ENCODE results near the gene LRRC36. TPM values are rescaled to one million over a fixed set of nuclear protein-coding genes. Genes with fewer than 3 reads are reported as not detected.

Gene LRRC36
- total and polyA plus RNA-seq, 2 of the 13 experiments (the other 11 are each of a cell fraction or from before 2014, with no cell fraction given): 0.12 to 0.15 TPM

DNA sequence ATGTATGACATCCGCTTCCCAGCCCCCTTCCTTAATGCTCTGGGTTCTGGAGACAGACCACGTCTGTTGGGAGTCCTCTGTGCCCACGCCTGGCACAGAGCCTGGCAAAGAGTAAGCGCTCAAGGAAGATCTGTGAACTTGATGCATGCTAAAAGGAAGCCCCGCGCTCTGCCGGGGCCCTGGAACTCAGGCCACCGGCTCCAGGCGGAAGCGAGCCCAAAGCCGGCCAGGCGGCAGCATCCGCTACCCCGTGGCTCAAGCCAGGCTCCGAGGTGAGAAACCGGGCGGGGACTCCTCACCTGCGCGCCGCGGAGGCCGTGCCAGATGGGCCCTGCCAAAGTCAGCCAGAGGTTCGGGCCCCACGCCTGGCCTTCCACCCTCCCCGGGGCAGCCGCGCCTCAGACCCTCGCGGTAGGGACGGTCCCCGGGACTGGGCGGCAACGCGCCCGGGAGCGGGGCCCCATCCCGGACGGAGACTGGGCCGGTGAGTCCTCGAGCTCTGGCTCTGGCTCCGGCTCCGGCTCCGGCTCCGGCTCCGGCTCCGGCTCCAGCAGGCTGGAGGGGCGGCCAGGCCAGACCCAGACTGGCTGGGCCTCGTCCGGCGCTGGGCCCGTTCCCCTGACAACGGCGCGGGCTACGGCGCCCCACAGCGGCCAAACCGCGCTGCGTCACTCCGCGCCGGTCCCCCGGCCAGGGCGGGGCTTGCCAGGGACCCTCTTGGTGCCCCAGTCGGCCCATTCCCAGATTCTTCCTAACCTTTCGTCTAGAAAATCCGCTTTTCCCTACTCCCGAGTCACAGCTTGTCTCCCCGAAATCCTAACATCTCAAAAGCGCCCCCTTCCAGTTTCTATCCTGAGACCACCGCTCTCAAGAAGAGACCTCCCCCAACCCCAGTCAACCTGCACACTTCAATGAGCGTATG lies 89.5 kb downstream of the LRRC36 start, which contains the start of gene ZDHHC1 (continued):
- no peak for TF ChIP-seq ZNF7 (CRISPR knock-in tag; IDR thresholded peaks at IDR 0.05)
- TF ChIP-seq PHF5A (CRISPR knock-in tag; IDR thresholded peaks at IDR 0.05; ENCODE audit: low read depth, unreplicated experiment): peak; percentile 27
- TF ChIP-seq, protein P1, sequence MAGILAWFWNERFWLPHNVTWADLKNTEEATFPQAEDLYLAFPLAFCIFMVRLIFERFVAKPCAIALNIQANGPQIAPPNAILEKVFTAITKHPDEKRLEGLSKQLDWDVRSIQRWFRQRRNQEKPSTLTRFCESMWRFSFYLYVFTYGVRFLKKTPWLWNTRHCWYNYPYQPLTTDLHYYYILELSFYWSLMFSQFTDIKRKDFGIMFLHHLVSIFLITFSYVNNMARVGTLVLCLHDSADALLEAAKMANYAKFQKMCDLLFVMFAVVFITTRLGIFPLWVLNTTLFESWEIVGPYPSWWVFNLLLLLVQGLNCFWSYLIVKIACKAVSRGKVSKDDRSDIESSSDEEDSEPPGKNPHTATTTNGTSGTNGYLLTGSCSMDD (CRISPR knock-in tag; IDR thresholded peaks at IDR 0.05): peak; percentile 86
- TF ChIP-seq, protein P2, sequence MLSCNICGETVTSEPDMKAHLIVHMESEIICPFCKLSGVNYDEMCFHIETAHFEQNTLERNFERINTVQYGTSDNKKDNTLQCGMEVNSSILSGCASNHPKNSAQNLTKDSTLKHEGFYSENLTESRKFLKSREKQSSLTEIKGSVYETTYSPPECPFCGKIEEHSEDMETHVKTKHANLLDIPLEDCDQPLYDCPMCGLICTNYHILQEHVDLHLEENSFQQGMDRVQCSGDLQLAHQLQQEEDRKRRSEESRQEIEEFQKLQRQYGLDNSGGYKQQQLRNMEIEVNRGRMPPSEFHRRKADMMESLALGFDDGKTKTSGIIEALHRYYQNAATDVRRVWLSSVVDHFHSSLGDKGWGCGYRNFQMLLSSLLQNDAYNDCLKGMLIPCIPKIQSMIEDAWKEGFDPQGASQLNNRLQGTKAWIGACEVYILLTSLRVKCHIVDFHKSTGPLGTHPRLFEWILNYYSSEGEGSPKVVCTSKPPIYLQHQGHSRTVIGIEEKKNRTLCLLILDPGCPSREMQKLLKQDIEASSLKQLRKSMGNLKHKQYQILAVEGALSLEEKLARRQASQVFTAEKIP (CRISPR knock-in tag; IDR thresholded peaks at IDR 0.05; ENCODE audit: borderline replicate concordance): no peak
- 0 out of 2 replicates have a peak, but pooled peaks have one; percentile 15 for TF ChIP-seq ZNF224 (CRISPR knock-in tag; IDR thresholded peaks at IDR 0.05)
- TF ChIP-seq JUN (CRISPR knock-in tag; IDR thresholded peaks at IDR 0.05): 0 out of 2 replicates have a peak, but pooled peaks have one; percentile 31
- TF ChIP-seq, protein P3, sequence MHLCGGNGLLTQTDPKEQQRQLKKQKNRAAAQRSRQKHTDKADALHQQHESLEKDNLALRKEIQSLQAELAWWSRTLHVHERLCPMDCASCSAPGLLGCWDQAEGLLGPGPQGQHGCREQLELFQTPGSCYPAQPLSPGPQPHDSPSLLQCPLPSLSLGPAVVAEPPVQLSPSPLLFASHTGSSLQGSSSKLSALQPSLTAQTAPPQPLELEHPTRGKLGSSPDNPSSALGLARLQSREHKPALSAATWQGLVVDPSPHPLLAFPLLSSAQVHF (CRISPR knock-in tag; IDR thresholded peaks at IDR 0.05): no peak
- TF ChIP-seq SCMH1 (CRISPR knock-in tag; IDR thresholded peaks at IDR 0.05; ENCODE audit: borderline replicate concordance): no peak
- no peak; the same call in 1 of the 2 replicates for TF ChIP-seq MTF1 (CRISPR knock-in tag; IDR thresholded peaks at IDR 0.05)
- 0 out of 2 replicates have a peak, but pooled peaks have one; percentile 45 for TF ChIP-seq ISX (CRISPR knock-in tag; conservative IDR thresholded peaks at IDR 0.05)
- TF ChIP-seq ZNF329 (CRISPR knock-in tag; IDR thresholded peaks at IDR 0.05; ENCODE audit: low read depth): no peak
- 0 out of 2 replicates have a peak, but pooled peaks have one; percentile 47 for TF ChIP-seq KMT2A (CRISPR knock-in tag; IDR thresholded peaks at IDR 0.05)
- no peak for TF ChIP-seq ZNF292 (CRISPR knock-in tag; IDR thresholded peaks at IDR 0.05; ENCODE audit: borderline replicate concordance, low read depth)
- TF ChIP-seq NR2F6 (IDR thresholded peaks at IDR 0.05): no peak
- TF ChIP-seq NR2F6 (CRISPR knock-in tag; IDR thresholded peaks at IDR 0.05): no peak
- TF ChIP-seq ZBTB42 (CRISPR knock-in tag; IDR thresholded peaks at IDR 0.05): no peak
- TF ChIP-seq ZNF562 (CRISPR knock-in tag; IDR thresholded peaks at IDR 0.05; ENCODE audit: borderline replicate concordance): no peak
- no peak for TF ChIP-seq TCF12 (IDR thresholded peaks at IDR 0.05)
- peak; percentile 39; the same call in 1 of the 2 replicates for TF ChIP-seq TCF12 (CRISPR knock-in tag; IDR thresholded peaks at IDR 0.05)
- peak; percentile 26 for TF ChIP-seq ZNF263 (CRISPR knock-in tag; IDR thresholded peaks at IDR 0.05)
- no peak for TF ChIP-seq SP4 (CRISPR knock-in tag; IDR thresholded peaks at IDR 0.05)
- no peak for TF ChIP-seq JUND (CRISPR knock-in tag; IDR thresholded peaks at IDR 0.05)
- no peak for TF ChIP-seq CBX5 (CRISPR knock-in tag; IDR thresholded peaks at IDR 0.05; ENCODE audit: borderline replicate concordance)
- TF ChIP-seq TEAD3 (CRISPR knock-in tag; optimal IDR thresholded peaks at IDR 0.05; ENCODE audit: borderline replicate concordance): peak; percentile 23
- no peak for TF ChIP-seq ZNF382 (CRISPR knock-in tag; IDR thresholded peaks at IDR 0.05; ENCODE audit: borderline replicate concordance)
- TF ChIP-seq, protein P4, sequence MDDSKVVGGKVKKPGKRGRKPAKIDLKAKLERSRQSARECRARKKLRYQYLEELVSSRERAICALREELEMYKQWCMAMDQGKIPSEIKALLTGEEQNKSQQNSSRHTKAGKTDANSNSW (CRISPR knock-in tag; IDR thresholded peaks at IDR 0.05; ENCODE audit: borderline replicate concordance): no peak
- TF ChIP-seq MAFK (conservative IDR thresholded peaks at IDR 0.05 in 1 of 2, IDR thresholded peaks at IDR 0.05 in 1 of 2; ENCODE audit: low read length in 2 of 2): no peak
- no peak for TF ChIP-seq PLRG1 (conservative IDR thresholded peaks at IDR 0.05)
- no peak for TF ChIP-seq CREB1 (IDR thresholded peaks at IDR 0.05)
- no peak for TF ChIP-seq CREB1 (CRISPR knock-in tag; IDR thresholded peaks at IDR 0.05)
